AG10803 (cell line): Measurements from ENCODE around the gene C12orf56.

Source experiments
- DNase-seq: peaks from one replicate; pipeline ENCODE4 v3.0.0; 2010; ENCODE audit warnings: low read depth
- H3K4me3 ChIP-seq: 2 replicates; pipeline ENCODE4 v1.5.1; 2011; ENCODE audit warnings: mild to moderate bottlenecking, low read length, control low read depth
- CTCF ChIP-seq: conservative IDR thresholded peaks from 2 replicates; pipeline ENCODE4 v1.5.1; 2011; ENCODE audit warnings: mild to moderate bottlenecking, low read length, control low read depth, inconsistent platforms

Gene C12orf56

GRCh38 chr12:64427988-64428387, 37.4 kb upstream of the C12orf56 start:
- no peak for DNase-seq
- no peak for TF ChIP-seq CTCF
- H3K4me3 ChIP-seq: no peak overlapping the region

DNA sequence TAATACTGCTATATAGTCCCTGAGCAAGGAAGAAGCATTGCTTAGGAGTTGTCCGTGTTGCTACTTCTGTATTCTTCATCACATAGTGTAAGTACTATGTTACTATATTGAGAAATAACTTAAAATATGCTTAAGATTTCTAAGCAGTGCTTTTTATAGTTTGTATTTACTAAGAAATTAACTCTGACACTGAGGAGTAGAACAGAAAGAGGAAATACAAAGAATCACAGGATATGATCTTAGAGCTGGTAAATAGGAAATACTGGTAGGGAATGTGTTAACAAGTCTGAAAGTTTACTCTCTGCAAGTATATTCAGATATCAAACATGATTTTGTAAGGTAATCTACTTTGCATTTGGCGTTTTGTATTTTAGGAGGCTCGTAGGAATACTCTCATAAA, 29.1 kb upstream of the C12orf56 start:
- no peak overlapping the region for H3K4me3 ChIP-seq
- no peak for DNase-seq
- TF ChIP-seq CTCF: no peak

GRCh38 chr12:64418209-64418608, 27.7 kb upstream of the C12orf56 start:
- H3K4me3 ChIP-seq: no peak overlapping the region
- TF ChIP-seq CTCF: no peak
- no peak for DNase-seq

DNA sequence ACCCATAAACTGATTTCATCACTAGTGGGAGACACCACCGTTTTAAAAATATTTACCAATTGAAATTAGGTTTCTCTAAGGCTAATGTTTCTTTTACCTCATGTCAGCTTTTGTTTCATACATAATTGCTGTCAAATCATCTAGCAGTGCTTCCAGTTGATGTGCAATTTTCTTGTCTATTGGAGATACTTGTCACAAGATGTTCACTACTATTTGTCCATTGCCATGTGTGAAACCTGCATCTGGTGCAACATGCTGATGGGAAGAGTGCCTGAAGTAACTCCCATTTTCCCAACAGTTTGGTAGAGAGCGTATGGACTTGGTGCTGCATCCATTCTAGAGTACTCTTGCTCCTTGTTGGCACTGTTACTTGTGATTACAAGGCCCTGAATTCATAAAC, 23.3 kb upstream of the C12orf56 start:
- no peak for TF ChIP-seq CTCF
- no peak for DNase-seq
- H3K4me3 ChIP-seq: no peak overlapping the region

GRCh38 chr12:64412459-64412858, 21.9 kb upstream of the C12orf56 start:
- DNase-seq: no peak
- H3K4me3 ChIP-seq: no peak overlapping the region
- no peak for TF ChIP-seq CTCF

DNA sequence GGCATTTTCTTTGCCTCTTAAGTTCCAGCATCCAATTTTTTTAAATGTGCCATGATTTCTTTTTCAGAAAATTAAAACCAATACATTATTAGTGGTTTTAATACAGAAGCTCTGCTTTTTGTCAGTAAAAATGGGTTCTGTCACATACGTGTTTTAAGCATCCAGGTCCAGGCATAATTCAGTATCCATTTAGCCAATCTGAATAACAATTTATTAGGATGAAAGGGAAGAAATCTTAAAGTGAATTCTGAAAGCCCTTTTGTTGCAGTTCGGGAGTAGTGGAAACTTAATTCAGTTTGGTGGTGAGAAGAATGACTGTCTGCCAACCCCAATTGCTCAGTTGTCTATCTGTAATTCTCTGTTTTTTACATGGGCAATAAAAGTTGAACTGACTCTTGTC, 20.9 kb upstream of the C12orf56 start:
- no peak overlapping the region for H3K4me3 ChIP-seq
- no peak for DNase-seq
- TF ChIP-seq CTCF: no peak

- TF ChIP-seq CTCF: no peak
- DNase-seq: no peak
- no peak overlapping the region for H3K4me3 ChIP-seq
These were observed 17.0 kb upstream of the C12orf56 start for GRCh38 chr12:64407342-64408223.
